NB4 (cell line): Measurements from ENCODE around the gene ASB18.
A peak's percentile ranks its signal among the peaks of the same experiment; 100 is the strongest.

Source experiments
- DNase-seq: peaks from one replicate; pipeline ENCODE4 v3.0.0; 2010; ENCODE audit warnings: low read depth
- H3K4me3 ChIP-seq: one replicate; pipeline ENCODE4 v1.5.1; 2011; ENCODE audit warnings: mild to moderate bottlenecking, low read depth, low read length, moderate library complexity
- MYC ChIP-seq: IDR thresholded peaks from 2 replicates; pipeline ENCODE4 v1.6.1; 2011; ENCODE audit warnings: low read depth, low read length
- POLR2A ChIP-seq: IDR thresholded peaks from 2 replicates; pipeline ENCODE4 v1.6.1; 2011; ENCODE audit warnings: mild to moderate bottlenecking; ENCODE audit not compliant: insufficient read length; ENCODE audit errors: extremely low read depth
- TF ChIP-seq, protein P1 (sequence below): IDR thresholded peaks from 2 replicates; pipeline ENCODE4 v1.6.1; 2011; ENCODE audit warnings: low read depth, low read length
- TF ChIP-seq, protein P2 (sequence below): IDR thresholded peaks from one replicate; pipeline ENCODE4 v1.5.1; 2012; ENCODE audit warnings: low read depth, low read length

The ASB18 gene, protein sequence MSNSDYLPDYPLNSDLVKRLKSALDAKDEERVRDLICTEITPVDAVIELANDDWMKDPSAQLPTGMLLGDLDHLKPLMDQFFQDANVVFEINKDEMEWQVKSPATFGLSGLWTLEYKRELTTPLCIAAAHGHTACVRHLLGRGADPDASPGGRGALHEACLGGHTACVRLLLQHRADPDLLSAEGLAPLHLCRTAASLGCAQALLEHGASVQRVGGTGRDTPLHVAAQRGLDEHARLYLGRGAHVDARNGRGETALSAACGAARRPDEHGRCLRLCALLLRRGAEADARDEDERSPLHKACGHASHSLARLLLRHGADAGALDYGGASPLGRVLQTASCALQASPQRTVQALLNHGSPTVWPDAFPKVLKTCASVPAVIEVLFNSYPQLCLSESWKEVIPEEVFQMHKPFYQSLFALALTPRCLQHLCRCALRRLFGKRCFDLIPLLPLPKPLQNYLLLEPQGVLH

DNA sequence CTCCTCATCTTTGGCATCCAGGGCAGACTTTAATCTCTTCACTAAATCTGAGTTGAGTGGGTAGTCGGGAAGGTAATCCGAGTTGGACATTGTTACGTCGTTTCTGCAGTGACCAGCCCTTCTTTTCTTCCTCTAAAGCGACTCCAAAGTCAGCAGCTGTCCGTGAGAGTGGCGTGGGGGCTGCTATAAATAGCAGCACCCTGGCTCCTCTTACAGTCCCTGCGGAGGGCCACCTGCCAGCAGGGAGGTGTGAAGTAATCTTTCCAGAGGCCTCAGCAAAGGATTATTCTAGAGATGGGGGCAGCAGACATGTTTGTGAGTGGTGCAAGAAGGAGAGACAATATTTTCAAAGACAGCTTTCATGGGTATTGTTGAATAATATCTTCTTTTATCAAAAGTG is at the start of gene ASB18:
ASB18 (minus strand) TSS at position 151 of the 400 bp plus-strand sequence; CDS start at position 90, 61 bp downstream.
- no peak for DNase-seq
- H3K4me3 ChIP-seq: no peak within 1 kb of the TSS
- TF ChIP-seq, protein P1, sequence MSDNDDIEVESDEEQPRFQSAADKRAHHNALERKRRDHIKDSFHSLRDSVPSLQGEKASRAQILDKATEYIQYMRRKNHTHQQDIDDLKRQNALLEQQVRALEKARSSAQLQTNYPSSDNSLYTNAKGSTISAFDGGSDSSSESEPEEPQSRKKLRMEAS: no peak
- TF ChIP-seq, protein P2, sequence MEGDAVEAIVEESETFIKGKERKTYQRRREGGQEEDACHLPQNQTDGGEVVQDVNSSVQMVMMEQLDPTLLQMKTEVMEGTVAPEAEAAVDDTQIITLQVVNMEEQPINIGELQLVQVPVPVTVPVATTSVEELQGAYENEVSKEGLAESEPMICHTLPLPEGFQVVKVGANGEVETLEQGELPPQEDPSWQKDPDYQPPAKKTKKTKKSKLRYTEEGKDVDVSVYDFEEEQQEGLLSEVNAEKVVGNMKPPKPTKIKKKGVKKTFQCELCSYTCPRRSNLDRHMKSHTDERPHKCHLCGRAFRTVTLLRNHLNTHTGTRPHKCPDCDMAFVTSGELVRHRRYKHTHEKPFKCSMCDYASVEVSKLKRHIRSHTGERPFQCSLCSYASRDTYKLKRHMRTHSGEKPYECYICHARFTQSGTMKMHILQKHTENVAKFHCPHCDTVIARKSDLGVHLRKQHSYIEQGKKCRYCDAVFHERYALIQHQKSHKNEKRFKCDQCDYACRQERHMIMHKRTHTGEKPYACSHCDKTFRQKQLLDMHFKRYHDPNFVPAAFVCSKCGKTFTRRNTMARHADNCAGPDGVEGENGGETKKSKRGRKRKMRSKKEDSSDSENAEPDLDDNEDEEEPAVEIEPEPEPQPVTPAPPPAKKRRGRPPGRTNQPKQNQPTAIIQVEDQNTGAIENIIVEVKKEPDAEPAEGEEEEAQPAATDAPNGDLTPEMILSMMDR: no peak
- TF ChIP-seq POLR2A (no peak), MYC (no peak)

- TF ChIP-seq POLR2A (no peak), MYC (no peak)
- TF ChIP-seq, protein P2: no peak
- TF ChIP-seq, protein P1: no peak
- H3K4me3 ChIP-seq: no peak overlapping the region
- DNase-seq: no peak
These were observed 47.1 kb upstream of the ASB18 start for GRCh38 chr2:236311286-236311685.

GRCh38 chr2:236309669-236310029 is 45.4 kb upstream of the ASB18 start:
- TF ChIP-seq, protein P2: peak; percentile 64
- TF ChIP-seq MYC: no peak
- no peak for TF ChIP-seq POLR2A
- TF ChIP-seq, protein P1: no peak
- DNase-seq: peak; percentile 35
- H3K4me3 ChIP-seq: no peak overlapping the region

DNA sequence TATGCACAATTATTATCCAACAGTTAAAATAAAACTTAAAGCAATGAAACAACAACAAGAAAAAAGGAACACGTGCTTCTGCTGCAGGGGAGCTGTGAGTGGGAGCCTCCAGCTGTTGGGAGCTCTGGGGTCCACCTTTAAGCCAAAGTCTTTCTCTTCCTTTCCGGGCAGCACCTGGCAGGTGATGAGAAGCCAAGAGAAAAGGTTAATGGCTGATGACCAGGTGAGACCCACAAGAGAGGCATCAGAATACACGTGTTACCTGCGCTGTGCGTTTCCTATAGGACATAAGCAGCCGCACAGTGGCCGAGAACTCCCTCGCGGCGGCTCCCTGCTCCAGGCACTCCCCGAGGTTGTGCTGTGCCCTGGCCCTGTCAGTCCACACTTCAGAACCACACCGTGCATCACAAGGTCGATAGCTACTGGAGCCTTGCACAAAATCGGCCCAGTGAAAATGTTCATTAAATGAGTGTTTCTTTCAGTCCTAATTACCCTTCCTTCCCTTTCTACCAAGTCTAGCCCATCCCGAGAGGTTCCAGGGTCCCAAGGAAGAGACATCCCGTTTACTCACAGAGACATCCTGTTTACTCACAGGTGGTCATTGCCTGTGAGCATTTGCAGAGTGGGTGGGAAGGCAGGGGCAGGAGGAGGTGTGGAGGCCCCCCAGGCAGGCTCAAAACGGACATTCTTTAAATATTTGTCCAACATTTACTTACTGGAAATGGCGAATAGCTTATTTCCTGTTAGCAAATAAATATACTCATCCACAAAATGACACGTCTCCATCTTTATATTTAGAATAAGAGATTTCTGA is 44.9 kb upstream of the ASB18 start:
- TF ChIP-seq, protein P2: no peak
- TF ChIP-seq, protein P1: no peak
- TF ChIP-seq MYC: no peak
- no peak for TF ChIP-seq POLR2A

GRCh38 chr2:236307641-236308040 is 43.4 kb upstream of the ASB18 start:
- DNase-seq: no peak
- H3K4me3 ChIP-seq: no peak overlapping the region
- TF ChIP-seq, protein P2: no peak
- TF ChIP-seq, protein P1: no peak
- TF ChIP-seq MYC (no peak), POLR2A (no peak)

More for the DNA sequence above, 44.9 kb upstream of the ASB18 start:
- H3K4me3 ChIP-seq: no peak overlapping the region
- no peak for DNase-seq
